Amniotic stem cell (primary cell): Measurements from ENCODE around the gene IL18.
"Not testable (repeated sequence)": the region's sequence is repeated elsewhere in the genome, so short reads cannot be mapped to it uniquely, and the experiment has no call there.

Experiments used
- DNase-seq: peaks from one replicate; lab custom pipeline; 2025; lab: John Stamatoyannopoulos, UW

The IL18 gene

DNA sequence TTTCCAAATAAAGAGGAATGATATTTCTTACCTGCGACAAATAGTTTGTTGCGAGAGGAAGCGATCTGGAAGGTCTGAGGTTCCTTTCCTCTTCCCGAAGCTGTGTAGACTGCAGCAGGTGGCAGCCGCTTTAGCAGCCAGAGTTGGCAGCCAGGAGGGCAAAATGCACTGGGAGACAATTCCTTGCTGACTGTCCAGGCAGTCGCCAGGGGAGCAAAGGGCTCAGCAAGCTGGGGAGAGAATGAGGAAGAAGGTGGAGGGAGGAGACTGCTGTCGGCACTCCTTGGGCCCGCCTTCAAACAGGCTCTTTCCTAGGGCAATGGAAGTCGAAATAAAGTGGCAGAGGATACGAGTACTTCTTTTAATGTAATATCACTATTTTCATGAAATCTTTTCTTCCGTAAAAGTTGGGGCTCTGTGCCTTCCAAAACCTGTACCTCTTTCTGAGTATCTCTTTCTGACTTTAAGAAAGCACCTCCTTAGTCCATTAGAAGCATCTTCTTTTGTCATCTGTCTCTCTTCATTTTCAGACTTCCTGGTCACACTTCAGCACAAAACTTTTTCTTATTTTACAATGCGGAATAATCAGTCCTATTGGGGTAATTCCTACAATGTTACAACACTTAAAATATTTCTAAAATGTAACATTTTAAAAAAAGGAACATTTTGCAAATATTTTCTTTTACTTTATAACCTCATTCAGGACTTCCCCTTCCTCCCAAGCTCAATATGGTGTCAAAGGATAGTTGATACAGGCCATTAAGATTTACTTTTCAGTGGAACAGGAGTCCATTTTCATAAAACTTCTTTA is at the start of gene IL18:
Gene IL18 (minus strand): TSS at position 220 of the 811 bp plus-strand sequence. CDS start 9,041 bp downstream, outside the sequence.
- no peak for DNase-seq

- no peak for DNase-seq
These were observed 48.8 kb upstream of the IL18 start for GRCh38 chr11:112212710-112213109.

- DNase-seq: no peak
These were observed 48.4 kb upstream of the IL18 start for GRCh38 chr11:112212290-112212689.

- no peak for DNase-seq
These were observed 47.6 kb upstream of the IL18 start for GRCh38 chr11:112211536-112211935.

DNA sequence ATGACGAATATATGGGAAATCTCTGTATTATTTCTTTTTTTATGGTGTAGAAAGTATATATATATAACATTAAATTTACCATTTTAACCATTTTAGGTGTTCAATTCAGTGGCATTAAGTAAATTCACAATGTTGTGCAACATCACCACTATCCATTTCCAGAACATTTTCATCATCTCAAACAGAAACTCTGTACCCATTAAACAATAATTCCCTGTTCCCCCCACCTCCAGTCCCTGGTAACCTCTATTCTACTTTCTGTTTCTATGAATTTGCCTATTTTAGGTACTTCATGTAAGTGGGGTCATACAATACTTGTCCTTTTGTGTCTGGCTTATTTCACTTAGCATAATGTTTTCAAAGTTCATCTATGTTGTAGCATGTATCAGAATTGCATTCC is 47.0 kb upstream of the IL18 start:
- no peak for DNase-seq

DNA sequence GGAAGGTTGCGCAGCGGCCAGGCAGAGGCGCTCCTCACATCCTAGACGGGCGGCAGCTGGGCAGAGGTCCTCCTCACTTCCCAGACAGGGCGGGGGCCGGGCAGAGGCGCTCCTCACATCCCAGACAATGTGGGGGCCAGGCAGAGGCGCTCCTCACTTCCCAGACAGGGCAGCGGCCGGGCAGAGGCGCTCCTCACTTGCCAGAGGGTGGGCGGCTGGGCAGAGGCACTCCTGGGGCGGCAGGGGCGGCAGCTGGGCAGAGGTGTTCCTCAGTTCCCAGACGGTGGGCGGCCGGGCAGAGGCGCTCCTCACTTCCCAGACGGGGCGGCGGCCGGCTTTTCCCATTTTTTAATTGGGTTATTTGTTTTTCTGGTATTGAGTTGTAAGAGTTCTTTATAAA is 42.2 kb upstream of the IL18 start:
- no peak for DNase-seq

DNA sequence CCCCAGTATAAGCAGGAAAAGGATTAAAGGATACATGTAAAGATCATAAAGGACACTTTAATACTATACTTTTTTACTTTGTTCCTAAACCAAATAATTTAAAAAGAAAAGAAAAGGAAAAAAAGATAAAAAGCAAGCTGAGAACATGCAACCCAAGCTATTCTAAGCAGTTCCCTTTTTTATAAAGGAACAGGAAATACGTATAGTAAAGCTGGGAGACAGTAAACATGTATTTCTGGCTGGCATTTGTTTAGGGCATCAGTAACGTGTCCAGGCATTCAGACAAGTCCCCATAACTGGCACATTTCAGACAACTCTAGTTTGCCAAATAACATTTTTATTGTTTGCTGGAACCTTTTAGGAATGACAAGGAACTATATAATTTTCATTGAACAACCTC is 36.4 kb upstream of the IL18 start:
- DNase-seq: no peak

DNA sequence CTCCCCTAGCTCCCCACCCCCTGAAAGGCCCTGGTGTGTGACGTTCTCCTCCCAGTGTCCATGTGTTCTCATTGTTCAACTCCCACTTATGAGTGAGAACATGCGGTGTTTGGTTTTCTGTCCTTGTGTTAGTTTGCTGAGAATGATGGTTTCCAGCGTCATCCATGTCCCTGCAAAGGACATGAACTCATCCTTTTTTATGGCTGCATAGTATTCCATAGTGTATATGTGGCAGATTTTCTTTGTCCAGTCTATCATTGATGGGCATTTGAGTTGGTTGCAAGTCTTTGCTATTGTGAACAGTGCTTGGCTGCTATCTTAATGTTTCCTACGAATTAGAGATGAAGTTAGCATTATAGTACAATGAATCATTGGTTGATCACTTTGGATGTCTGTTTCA is 35.2 kb upstream of the IL18 start:
- DNase-seq: not testable (repeated sequence)

DNA sequence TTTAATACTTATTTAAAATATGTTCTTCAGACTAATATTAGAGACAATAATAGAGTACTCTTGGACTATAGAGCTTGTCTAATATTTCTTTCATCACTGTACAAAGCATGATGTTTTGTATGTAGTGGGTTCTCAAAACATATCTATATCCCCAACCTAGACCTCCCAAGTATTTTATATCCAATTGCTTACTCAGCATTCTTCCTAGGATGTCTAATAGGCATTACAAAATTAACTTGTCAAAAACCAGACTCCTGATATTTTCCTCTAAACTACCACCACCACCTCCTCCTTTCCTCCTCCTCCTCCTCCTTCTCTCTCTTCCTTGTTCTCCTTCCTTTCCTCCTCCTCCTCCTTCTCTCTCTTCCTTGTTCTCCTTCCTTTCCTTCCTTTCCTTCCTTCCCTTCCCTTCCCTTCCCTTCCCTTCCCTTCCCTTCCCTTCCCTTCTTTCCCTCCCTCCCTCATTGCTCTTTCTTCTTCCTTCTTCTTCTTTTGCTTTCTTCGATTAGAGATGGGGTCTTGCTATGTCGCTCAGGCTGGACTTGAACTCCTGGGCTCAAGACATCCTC is 32.7 kb upstream of the IL18 start:
- no peak for DNase-seq

DNA sequence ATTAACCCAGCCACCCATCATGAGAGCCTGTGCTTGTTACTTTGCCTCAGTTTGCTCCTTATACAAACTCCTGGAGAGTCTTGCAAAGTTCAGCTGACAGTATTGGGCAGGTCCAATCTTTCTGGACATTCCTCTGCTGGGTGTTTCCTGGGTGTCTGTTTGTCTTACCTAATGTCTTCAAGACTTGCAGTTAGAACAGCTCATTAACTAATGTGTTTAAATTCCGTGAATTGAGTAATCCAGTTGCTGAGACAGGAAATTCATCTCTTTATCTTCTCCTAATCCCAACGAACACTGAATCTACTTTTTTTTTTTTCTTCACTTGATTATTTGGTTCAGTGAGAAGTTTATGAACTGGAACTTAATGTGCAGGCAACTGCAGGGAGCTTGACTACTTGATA is 32.1 kb upstream of the IL18 start:
- DNase-seq: no peak

GRCh38 chr11:112195113-112195512 is 31.2 kb upstream of the IL18 start:
- not testable (repeated sequence) for DNase-seq

DNA sequence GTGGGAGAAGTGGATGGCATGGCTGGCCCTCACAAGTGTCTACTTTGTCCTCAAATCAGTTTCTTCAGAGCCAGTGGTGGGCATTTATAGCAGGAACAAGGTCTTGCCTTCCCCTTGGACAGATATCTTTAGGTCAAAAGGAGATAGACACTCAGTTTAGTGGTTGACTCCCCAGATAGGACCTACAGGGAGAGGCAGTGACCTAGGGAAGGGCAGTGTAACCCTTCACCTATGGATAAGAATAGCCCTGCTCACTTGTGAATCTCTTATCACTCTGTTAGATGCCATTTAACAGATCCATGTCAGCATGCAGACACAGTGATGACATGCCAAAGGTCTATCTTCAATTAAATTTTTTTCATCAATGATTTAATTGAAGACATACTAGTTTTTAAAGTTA is 22.4 kb upstream of the IL18 start:
- DNase-seq: no peak

DNA sequence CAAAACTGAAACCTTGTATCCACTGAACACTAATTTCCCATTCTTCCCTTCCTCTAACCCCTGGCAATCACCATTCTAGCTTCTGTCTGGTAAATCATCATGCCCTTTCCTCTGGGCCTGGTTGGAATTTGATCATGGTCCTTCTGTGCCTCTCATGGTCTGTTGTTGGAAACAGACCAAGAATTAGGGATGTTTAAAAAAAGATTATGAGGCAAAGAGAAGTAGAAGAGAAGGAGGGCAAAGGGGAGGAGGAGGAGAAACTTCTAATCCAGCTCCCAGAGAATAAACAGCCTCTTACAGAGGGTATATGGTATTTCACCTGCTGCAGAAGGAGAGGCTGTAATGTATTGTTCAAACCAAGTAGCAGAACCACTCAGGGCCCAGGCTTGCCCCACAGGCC is 22.0 kb upstream of the IL18 start:
- DNase-seq: no peak

DNA sequence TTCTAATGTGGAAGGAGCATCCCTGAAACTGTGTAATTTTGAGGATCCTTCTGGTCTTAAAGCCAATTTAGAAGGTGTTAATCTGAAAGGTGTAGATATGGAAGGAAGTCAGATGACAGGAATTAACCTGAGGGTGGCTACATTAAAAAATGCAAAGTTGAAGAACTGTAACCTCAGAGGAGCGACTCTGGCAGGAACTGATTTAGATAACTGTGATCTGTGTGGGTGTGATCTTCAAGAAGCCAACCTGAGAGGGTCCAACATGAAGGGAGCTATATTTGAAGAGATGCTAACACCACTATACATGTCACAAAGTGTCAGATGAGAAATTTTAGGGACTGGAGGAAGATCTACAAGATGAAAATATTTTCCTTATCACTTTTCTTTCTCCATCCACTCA is 19.0 kb upstream of the IL18 start:
- no peak for DNase-seq

DNA sequence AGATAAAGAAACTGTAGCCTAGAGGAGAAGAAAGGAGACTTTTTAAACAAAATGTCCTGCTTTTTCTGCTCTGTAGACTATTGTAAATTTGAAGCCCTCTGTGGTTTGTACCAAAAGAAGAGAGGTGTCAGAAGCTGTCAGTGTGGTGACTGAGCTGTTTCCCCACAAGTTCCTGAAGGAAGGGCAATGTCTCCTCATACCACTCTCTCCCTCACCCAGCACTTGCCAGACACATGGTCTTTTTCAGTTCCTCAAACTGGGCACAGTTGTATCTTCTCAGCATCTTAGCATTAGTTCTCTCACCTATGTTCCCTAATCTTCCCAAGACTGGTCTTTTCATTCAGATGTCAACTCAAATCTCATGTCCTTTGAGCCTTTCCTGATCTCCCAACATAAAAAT is 15.7 kb upstream of the IL18 start:
- no peak for DNase-seq

DNA sequence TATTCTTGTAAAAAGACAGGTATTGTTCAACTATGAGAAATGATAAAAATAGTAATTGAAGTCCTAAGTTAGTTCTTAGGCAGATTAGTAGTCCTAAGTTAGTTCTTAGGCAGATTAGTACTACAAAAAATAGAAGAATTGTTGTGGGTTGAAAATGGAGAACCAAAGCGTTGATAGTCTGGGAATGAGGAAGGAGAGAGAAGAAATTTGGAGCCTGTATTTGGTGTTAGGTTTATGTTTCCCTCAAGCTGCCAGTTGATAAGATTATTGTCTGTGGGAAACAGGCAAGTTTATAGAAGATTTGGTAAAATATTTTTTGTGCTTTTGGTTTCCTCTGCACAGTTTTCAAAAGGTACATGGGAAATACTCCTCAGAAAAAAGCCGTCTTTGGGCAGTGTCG is 15.0 kb upstream of the IL18 start:
- DNase-seq: no peak

- DNase-seq: no peak
These were observed 14.5 kb upstream of the IL18 start for GRCh38 chr11:112178428-112178827.

- no peak for DNase-seq
These were observed 13.7 kb upstream of the IL18 start for GRCh38 chr11:112177589-112177988.

DNA sequence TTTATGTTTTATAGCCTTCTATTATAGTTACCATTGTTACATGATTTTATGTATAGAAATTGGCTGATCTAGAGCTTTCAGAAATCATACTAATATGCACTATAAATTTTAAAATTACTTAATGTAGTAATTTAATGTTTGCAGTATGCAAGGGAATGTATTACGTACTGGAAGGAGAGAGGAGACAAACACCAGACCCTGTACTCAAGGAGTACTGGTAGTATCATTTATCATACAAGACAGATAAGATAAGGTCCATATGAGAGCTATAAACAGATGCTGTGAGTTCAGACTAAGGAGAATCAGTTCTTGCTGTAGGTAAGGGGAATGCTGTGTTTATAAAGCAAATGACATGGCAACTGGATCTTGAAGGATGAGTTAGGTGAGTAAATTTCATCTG is 12.2 kb upstream of the IL18 start:
- no peak for DNase-seq

- DNase-seq: no peak
These were observed 11.7 kb upstream of the IL18 start for GRCh38 chr11:112175599-112175952.

DNA sequence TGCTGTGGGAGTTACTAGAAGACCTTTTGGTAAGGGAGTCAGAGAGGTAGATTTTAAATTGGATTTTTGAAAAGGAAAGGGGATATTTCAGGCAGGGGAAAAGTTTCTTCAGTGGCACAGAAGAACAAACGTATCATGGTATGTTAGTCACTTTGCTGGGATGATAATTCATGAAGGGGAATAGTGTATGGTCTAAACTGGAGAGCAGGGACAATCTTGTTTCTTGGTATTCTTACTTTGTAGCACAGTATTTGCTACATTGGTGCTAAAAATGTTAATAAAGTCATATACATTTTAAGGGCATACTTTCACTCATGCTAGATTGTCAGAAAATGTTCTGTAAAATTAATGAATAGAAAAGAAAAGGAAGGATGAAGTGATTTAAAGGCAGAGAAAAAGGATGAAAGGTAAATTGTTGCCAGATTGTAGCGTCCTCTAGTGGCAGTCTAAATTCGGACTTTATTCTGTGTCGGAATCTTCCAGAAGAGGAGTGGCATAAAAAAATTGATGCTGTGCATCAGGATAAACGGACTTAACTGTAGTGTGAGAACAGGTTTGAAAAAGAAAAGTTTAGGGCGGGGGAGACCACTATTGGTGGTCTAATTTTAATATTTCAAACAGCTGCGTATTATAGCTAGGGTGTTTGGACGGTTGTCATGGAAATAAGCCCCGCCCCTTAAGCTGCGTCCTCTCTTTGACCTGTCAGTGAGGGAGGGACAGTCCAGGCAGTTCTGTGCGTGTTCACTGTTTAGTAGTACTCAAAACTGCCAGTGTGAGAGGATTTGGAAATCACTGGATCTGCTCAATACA is 11.1 kb upstream of the IL18 start, which contains the start of gene BCO2:
Gene BCO2 (plus strand): TSS at position 724 of the 810 bp plus-strand sequence. CDS start 90 bp downstream, outside the sequence.
- no peak for DNase-seq

DNA sequence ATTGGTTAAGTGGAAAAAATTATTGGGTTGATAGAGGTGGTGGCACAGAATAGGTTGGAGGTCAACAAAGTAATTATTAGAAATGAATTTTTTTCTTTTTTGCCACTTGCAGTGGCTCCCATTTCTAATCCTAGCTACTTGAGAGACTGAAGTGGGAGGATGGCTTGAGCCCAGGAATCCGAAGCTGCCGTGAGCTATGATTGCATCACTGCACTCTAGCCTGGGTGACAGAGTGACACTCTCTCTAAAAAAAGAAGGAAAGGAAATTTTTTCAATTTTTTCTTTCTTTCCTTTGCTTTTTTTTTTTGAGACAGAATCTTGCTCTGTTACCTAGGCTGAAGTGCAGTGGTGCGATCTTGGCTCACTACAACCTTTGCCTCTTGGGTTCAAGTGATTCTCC is 9.3 kb upstream of the IL18 start:
- no peak for DNase-seq
